Spleen (tissue), 11 donors: ENCODE measurements around the gene ENO2. TPM values are rescaled to one million over a fixed set of nuclear protein-coding genes. Genes with fewer than 3 reads are reported as not detected.
A peak's percentile ranks its signal among the peaks of the same experiment; 100 is the strongest.

Experiments
- DNase-seq: peaks from one replicate; pipeline ENCODE4 v3.0.0-alpha.2; 2020
- H3K27ac ChIP-seq, 8 donors: fragments of 200-600 bp; sonication (generic) in 7 of 8; 1 replicate in 4 of 8; 2 replicates in 4 of 8; pipeline versions ENCODE4 v1.5.0 to v1.8.0; 2016 to 2021; ENCODE audit warnings: inconsistent platforms in 4 of 8, mild to moderate bottlenecking in 4 of 8, moderate library complexity in 1 of 8
- H3K27me3 ChIP-seq, 7 donors: fragments of 200-600 bp; sonication (generic) in 6 of 7; replicated peaks in 1 of 7; 1 replicate in 4 of 7; 2 replicates in 3 of 7; pipeline versions ENCODE4 v1.5.0 to v1.8.0; 2016 to 2021; ENCODE audit warnings: inconsistent platforms in 3 of 7, mild to moderate bottlenecking in 1 of 7
- H3K36me3 ChIP-seq, 6 donors: fragments of 200-600 bp; sonication (generic) in 5 of 6; 1 replicate in 4 of 6; 2 replicates in 2 of 6; pipeline versions ENCODE4 v1.5.0 to v1.8.0; 2016 to 2021; ENCODE audit warnings: inconsistent platforms in 2 of 6
- H3K4me1 ChIP-seq, 6 donors: fragments of 200-600 bp; sonication (generic) in 5 of 6; 1 replicate in 3 of 6; 2 replicates in 3 of 6; pipeline versions ENCODE4 v1.5.0 to v1.8.0; 2016 to 2021; ENCODE audit warnings: inconsistent platforms in 3 of 6
- H3K4me3 ChIP-seq, 8 donors: fragments of 200-600 bp; sonication (generic) in 7 of 8; 1 replicate in 4 of 8; 2 replicates in 4 of 8; pipeline versions ENCODE4 v1.5.0 to v1.8.0; 2016 to 2021; ENCODE audit warnings: inconsistent platforms in 4 of 8, mild to moderate bottlenecking in 4 of 8, moderate library complexity in 2 of 8
- H3K9me3 ChIP-seq, 8 donors: fragments of 200-600 bp; sonication (generic) in 7 of 8; 1 replicate in 4 of 8; 2 replicates in 4 of 8; pipeline versions ENCODE4 v1.5.0 to v1.8.0; 2016 to 2021; ENCODE audit warnings: inconsistent platforms in 4 of 8
- CTCF ChIP-seq, 11 experiments: fragments of 200-600 bp in 7 of 11; fragments of 450-650 bp in 4 of 11; sonication (generic) in 4 of 11; IDR thresholded peaks in 8 of 11; conservative IDR thresholded peaks in 3 of 11; 1 replicate in 7 of 11; 2 replicates in 4 of 11; pipeline versions ENCODE4 v1.4.0 to v1.8.0; 2016 to 2021; ENCODE audit warnings: antibody characterized with exemption in 11 of 11, inconsistent platforms in 4 of 11, mild to moderate bottlenecking in 1 of 11
- POLR2A ChIP-seq, 3 donors: fragments of 450-650 bp; IDR thresholded peaks; one replicate each; pipeline ENCODE4 v1.5.1; 2017; ENCODE audit warnings: antibody characterized with exemption in 3 of 3, mild to moderate bottlenecking in 1 of 3
- POLR2AphosphoS5 ChIP-seq, 3 donors: sonication (generic); formaldehyde crosslinking; IDR thresholded peaks; one replicate each; pipeline ENCODE4 v1.5.1; 2017; ENCODE audit warnings: antibody characterized with exemption in 3 of 3
- WGBS, 5 donors: extraction: QIAGEN DNeasy Blood & Tissue Kit in 3 of 5; methylation state at CpG; one replicate each; pipeline versions ENCODE4 v1.1.5 to v1.1.7; 2013 to 2018; 5-methylcytosine and 5-hydroxymethylcytosine counted together
- intact Hi-C: fragments of 100-400 bp; cut with DNase I; formaldehyde crosslinking; loops from one replicate; pipeline ENCODE4 v1.15.0; 2023; ENCODE audit warnings: low total_unique reads
- polyA plus RNA-seq, 3 donors: library from polyadenylated mRNA; stranded (reverse); fragments of 200-250 nt; gene quantifications; one replicate each; pipeline ENCODE4 v1.2.1, GENCODE V29; 2013
- total RNA-seq, 7 donors: library from RNA; depleted of rRNA in 3 of 7; stranded (reverse); fragments of >200 nt in 3 of 7; fragmentation: NEBNext Ultra II Directional in 4 of 7; extraction: Animal tissue kit (Norgen Biotek cat#: 25700) in 4 of 7; gene quantifications; one replicate each; pipeline versions ENCODE4 v1.1.0 to v1.2.1, GENCODE V29; 2016 to 2021
- donor health status: healthy with polysubstance abuse.
- donor health status: DM: no; HTN: no; CAD: no; lungs with moderate emphysema.
- donor health status: DM: no; HTN: no; CAD: no.
- donor health status: Bipolar disorder and iron deficiency.
- donor health status: healthy.
- donor health status: DM: no; HTN: no; CAD: no.
- donor health status: DM: yes; HTN: yes; CAD: no.

The ENO2 gene
- total and polyA plus RNA-seq, 10 donors = 7.6 to 41.3 (median 26.5) TPM

GRCh38 chr12:6925540-6926279, 11.3 kb downstream of the ENO2 start:
- 50 to 67% (median 60%) methylated on average over 8 of the region's 8 CpGs for WGBS, 5 donors
- Histone ChIP-seq H3K9me3 (no peaks in the 10 kb centered on the region), H3K4me1 (peaks cover 20 to 88% (median 79%) of the 10 kb centered on the region in 6 donors), H3K36me3 (peaks cover 0 to 7% (median 0%) of the 10 kb centered on the region in 6 donors), H3K27me3 (peaks cover 0 to 18% (median 0%) of the 10 kb centered on the region in 7 donors), H3K4me3 (peak overlapping the region in 5 of 8 donors; percentile 5 to 85 (median 61)), H3K27ac (peak overlapping the region; percentile 77 to 96 (median 90))
- DNase-seq = peak; percentile 74
- intact Hi-C loops = no loop called here
- TF ChIP-seq POLR2A (IDR thresholded peaks at IDR 0.05) = no peak
- peak in 1 of 11 experiments; percentile 7 for TF ChIP-seq CTCF (IDR thresholded peaks at IDR 0.05 in 8 of 11, conservative IDR thresholded peaks at IDR 0.05 in 3 of 11)
- TF ChIP-seq POLR2AphosphoS5 (IDR thresholded peaks at IDR 0.05) = peak; percentile 23 to 51 (median 49)

GRCh38 chr12:6927379-6928021, 13.1 kb downstream of the ENO2 start, which contains the start of gene ATN1:
Gene ATN1 (plus strand): TSS chr12:6927959. CDS start chr12:6934002, 6,043 bp downstream.
- Histone ChIP-seq H3K9me3 (no peaks in the 10 kb centered on the region), H3K4me3 (peak within 1 kb of the TSS; percentile 47 to 85 (median 58)), H3K36me3 (no peaks in the 10 kb centered on the region), H3K27me3 (peaks cover 0 to 18% (median 0%) of the 10 kb centered on the region in 7 donors), H3K27ac (peak within 1 kb of the TSS; percentile 77 to 96 (median 90)), H3K4me1 (peaks cover 25 to 94% (median 78%) of the 10 kb centered on the region in 6 donors)
- intact Hi-C loops = no loop called here
- WGBS, 5 donors = 0 to 1% (median 0%) methylated on average over 38 to 66 of the region's 66 CpGs
- peak; percentile 85 to 89 (median 89) for TF ChIP-seq POLR2AphosphoS5 (IDR thresholded peaks at IDR 0.05)
- no peak for TF ChIP-seq CTCF (IDR thresholded peaks at IDR 0.05 in 8 of 11, conservative IDR thresholded peaks at IDR 0.05 in 3 of 11)
- no peak for TF ChIP-seq POLR2A (IDR thresholded peaks at IDR 0.05)
- DNase-seq = peak; percentile 90

GRCh38 chr12:6928022-6928702, 13.8 kb downstream of the ENO2 start:
- Histone ChIP-seq H3K9me3 (no peaks in the 10 kb centered on the region), H3K4me1 (peaks cover 25 to 94% (median 75%) of the 10 kb centered on the region in 6 donors), H3K4me3 (peak overlapping the region; percentile 47 to 85 (median 58)), H3K36me3 (peaks cover 0 to 5% (median 0%) of the 10 kb centered on the region in 6 donors), H3K27me3 (peaks cover 0 to 18% (median 0%) of the 10 kb centered on the region in 7 donors), H3K27ac (peak overlapping the region; percentile 74 to 96 (median 90))
- peak; percentile 84 for DNase-seq
- TF ChIP-seq CTCF (IDR thresholded peaks at IDR 0.05 in 8 of 11, conservative IDR thresholded peaks at IDR 0.05 in 3 of 11) (no peak), POLR2AphosphoS5 (IDR thresholded peaks at IDR 0.05) (peak in 1 of 3 donors; percentile 6)
- intact Hi-C loops = no loop called here
- WGBS, 5 donors = 0 to 1% (median 1%) methylated on average over 23 to 78 of the region's 79 CpGs
